ENCODE results near the gene MEIOSIN. TPM values are rescaled to one million over a fixed set of nuclear protein-coding genes. Genes with fewer than 3 reads are reported as not detected.
A peak's percentile ranks its signal among the peaks of the same experiment; 100 is the strongest.

The MEIOSIN gene
- total and polyA plus RNA-seq, 2 of the 13 experiments (the other 11 are each of a cell fraction or from before 2014, with no cell fraction given), result not detected

DNA sequence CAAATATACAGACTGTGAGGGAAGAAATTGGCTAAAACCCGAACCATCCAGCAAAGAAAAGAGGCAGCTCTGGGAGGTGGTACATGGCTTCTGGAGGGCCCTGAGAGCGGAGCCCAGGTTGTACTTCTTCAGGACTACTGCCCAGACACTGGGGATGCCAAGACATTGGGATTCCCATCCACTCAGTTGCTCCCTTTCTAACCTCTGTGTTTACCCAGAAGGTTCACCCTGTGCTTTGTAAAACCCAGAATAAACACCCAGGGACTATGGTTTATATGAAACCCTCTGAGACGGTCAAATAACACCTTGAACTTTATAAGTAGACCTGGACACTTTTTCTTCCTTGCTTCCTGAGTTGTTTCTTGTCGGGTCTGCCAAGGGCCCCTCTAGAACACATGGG is 9.7 kb downstream of the MEIOSIN start:
- ATAC-seq, result no peak
- Histone ChIP-seq H3K4me3 (replicated peaks in 1 of 3; ENCODE audit: insufficient read depth in 1 of 3, low read depth in 2 of 3, low read length in 3 of 3) (no peak overlapping the region), H3K79me2 (ENCODE audit: insufficient read depth, low read length) (no peaks in the 10 kb centered on the region), H3K9ac (ENCODE audit: insufficient read depth, low read depth, low read length) (no peak overlapping the region), H3K4me2 (ENCODE audit: low read depth, low read length) (peak overlapping the region; percentile 42; the same call in 1 of the 2 replicates), H3K27ac (ENCODE audit: extremely low read length, insufficient read depth, low read length) (no peak overlapping the region), H3K4me1 (ENCODE audit: insufficient read depth, low read length) (peaks cover 46% of the 10 kb centered on the region), H2AFZ (ENCODE audit: low read length) (no peak overlapping the region), H4K20me1 (ENCODE audit: insufficient read depth, low read length) (no peaks in the 10 kb centered on the region), H3K36me3 (replicated peaks in 1 of 2; ENCODE audit: control insufficient read depth in 1 of 2, insufficient read depth in 2 of 2, low read length in 2 of 2) (no peaks in the 10 kb centered on the region), H3K9me3 (ENCODE audit: low read length) (no peaks in the 10 kb centered on the region), H3K27me3 (ENCODE audit: control insufficient read depth in 1 of 2, insufficient read depth in 2 of 2, low read length in 2 of 2) (peaks cover 0 to 32% of the 10 kb centered on the region in 2 experiments; a peak in 2 of 5 replicates)
- DNase-seq (ENCODE audit: low spot score), result no peak
- no TSS peak for BruUV-seq (replicated peaks)
- WGBS (ENCODE audit: low lambda C conversion rate), result 29% methylated on average over 4 of the region's 4 CpGs
- in situ Hi-C loops (cut with HindIII; ENCODE audit: extremely low pct_ligation_motif_present, low pct_unique_long_range_greater_than_20kb), result no loop called here
- CTCF ChIA-PET (ENCODE audit: low intra/inter-chr PET ratio, low total read pairs), result no interaction called here
- FAIRE-seq, result no peak
- intact Hi-C loops (cut with micrococcal nuclease; ENCODE audit: unreplicated experiment), result no loop called here
- POLR2A ChIA-PET, result interaction anchor here (1.6 kb wide), 1 partner anchor 24 kb away, joined by 3 read pairs; no protein-coding TSS in a partner anchor
- no peak for TF ChIP-seq NFYB (CRISPR knock-in tag; IDR thresholded peaks at IDR 0.05)
- TF ChIP-seq ASH2L (IDR thresholded peaks at IDR 0.05; ENCODE audit: insufficient read length, low read depth, low read length), result no peak
- TF ChIP-seq IRF1 (CRISPR knock-in tag; IDR thresholded peaks at IDR 0.05; ENCODE audit: low read depth), result no peak
- TF ChIP-seq ZBTB34 (CRISPR knock-in tag; IDR thresholded peaks at IDR 0.05), result no peak
- TF ChIP-seq ZNF292 (CRISPR knock-in tag; IDR thresholded peaks at IDR 0.05; ENCODE audit: borderline replicate concordance, low read depth), result no peak
- TF ChIP-seq RBAK (CRISPR knock-in tag; IDR thresholded peaks at IDR 0.05), result no peak
- no peak for TF ChIP-seq ADNP (CRISPR knock-in tag; IDR thresholded peaks at IDR 0.05)
- TF ChIP-seq SRY (CRISPR knock-in tag; IDR thresholded peaks at IDR 0.05), result no peak
- no peak for TF ChIP-seq ZNF678 (CRISPR knock-in tag; IDR thresholded peaks at IDR 0.05)
- TF ChIP-seq ZBTB10 (CRISPR knock-in tag; IDR thresholded peaks at IDR 0.05; ENCODE audit: borderline replicate concordance), result no peak
- no peak for TF ChIP-seq FOSL2 (CRISPR knock-in tag; IDR thresholded peaks at IDR 0.05)
- TF ChIP-seq PHF5A (CRISPR knock-in tag; IDR thresholded peaks at IDR 0.05; ENCODE audit: low read depth, unreplicated experiment), result no peak
- TF ChIP-seq USF2 (IDR thresholded peaks at IDR 0.05; ENCODE audit: low read depth, low read length), result no peak
- TF ChIP-seq USF2 (CRISPR knock-in tag; IDR thresholded peaks at IDR 0.05; ENCODE audit: borderline replicate concordance), result no peak
- no peak for TF ChIP-seq NFRKB (IDR thresholded peaks at IDR 0.05)
- no peak for TF ChIP-seq ZBTB14 (CRISPR knock-in tag; IDR thresholded peaks at IDR 0.05)

Measured in HepG2 (cell line).